ENCODE measurements around the gene CSAG2. TPM values are rescaled to one million over a fixed set of nuclear protein-coding genes. Genes with fewer than 3 reads are reported as not detected.
"Not testable (repeated sequence)": the region's sequence is repeated elsewhere in the genome, so short reads cannot be mapped to it uniquely, and the experiment has no call there.

The CSAG2 gene
- total and polyA plus RNA-seq, 5 donors from 2014 or later = not detected

DNA sequence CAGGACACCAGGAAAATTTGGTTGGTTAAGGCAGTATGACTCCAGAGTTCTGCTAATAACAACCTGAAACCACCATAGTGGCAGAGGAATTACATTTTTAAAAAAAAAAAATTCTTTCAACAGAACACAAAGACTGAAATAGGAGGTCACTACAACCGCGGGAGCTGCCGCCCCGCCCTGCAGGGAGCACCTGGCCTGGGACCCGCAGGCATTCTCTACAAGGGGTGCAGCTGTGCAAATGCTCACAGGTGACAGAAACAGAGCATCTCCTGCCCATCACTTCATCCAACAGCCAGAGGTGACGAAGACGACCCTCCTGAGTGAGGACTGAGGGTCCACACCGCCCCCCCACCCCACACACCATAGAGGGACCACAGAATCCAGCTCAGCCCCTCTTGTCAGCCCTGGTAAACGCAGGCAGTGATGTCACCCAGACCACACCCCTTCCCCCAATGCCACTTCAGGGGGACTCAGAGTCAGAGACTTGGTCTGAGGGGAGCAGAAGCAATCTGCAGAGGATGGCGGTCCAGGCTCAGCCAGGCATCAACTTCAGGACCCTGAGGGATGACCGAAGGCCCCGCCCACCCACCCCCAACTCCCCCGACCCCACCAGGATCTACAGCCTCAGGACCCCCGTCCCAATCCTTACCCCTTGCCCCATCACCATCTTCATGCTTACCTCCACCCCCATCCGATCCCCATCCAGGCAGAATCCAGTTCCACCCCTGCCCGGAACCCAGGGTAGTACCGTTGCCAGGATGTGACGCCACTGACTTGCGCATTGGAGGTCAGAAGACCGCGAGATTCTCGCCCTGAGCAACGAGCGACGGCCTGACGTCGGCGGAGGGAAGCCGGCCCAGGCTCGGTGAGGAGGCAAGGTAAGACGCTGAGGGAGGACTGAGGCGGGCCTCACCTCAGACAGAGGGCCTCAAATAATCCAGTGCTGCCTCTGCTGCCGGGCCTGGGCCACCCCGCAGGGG lies 10.8 kb downstream of the CSAG2 start, which contains the start of gene MAGEA3:
Gene MAGEA3 (plus strand): TSS at position 843 of the 980 bp plus-strand sequence. CDS start 2,039 bp downstream, outside the sequence.
- not testable (repeated sequence) for H3K9me3 ChIP-seq (ENCODE audit: control insufficient read depth in 2 of 2, low read length in 2 of 2); DNase-seq; H3K4me1 ChIP-seq (ENCODE audit: control insufficient read depth, insufficient read depth, low read length, poor library complexity, severe bottlenecking); H3K27me3 Mint-ChIP-seq; H3K27ac Mint-ChIP-seq; H3K27me3 ChIP-seq (ENCODE audit: control insufficient read depth, insufficient read depth, low read length); H3K4me3 Mint-ChIP-seq; ATAC-seq (ENCODE audit: low read depth in 2 of 2); H3K36me3 ChIP-seq (ENCODE audit: control insufficient read depth, insufficient read depth, low read length); H3K4me1 Mint-ChIP-seq; H3K4me3 ChIP-seq (ENCODE audit: low read depth, low read length); H3K27ac ChIP-seq (ENCODE audit: insufficient read depth, low read length, poor library complexity, severe bottlenecking); H3K36me3 Mint-ChIP-seq; H3K9me3 Mint-ChIP-seq

DNA sequence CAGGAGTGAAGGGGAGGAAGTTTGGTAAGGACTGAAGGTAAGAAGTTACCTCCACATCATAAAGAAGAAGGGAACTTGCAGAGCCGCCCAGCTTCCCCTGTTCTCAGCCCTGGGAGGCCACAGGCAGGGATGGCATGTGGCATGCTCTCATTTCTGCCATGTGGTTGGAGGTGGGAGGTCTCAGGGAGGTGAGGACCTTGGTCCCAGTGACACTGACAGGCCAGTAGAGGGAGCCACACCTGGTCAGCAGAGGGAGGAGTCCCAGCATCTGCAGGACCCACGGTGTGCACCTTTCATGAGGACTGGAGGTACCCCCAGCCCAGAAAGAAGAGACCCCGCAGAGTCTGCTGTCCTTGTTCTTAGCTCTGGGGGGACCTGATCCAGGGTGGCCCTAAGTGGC lies 28.1 kb downstream of the CSAG2 start:
- H3K36me3 ChIP-seq (ENCODE audit: control insufficient read depth, insufficient read depth, low read length); ATAC-seq (ENCODE audit: low read depth in 2 of 2); H3K36me3 Mint-ChIP-seq; H3K27ac Mint-ChIP-seq; H3K4me3 Mint-ChIP-seq; H3K27me3 ChIP-seq (ENCODE audit: control insufficient read depth, insufficient read depth, low read length); H3K9me3 ChIP-seq (ENCODE audit: control insufficient read depth in 2 of 2, low read length in 2 of 2); H3K9me3 Mint-ChIP-seq; H3K4me1 Mint-ChIP-seq; H3K27ac ChIP-seq (ENCODE audit: insufficient read depth, low read length, poor library complexity, severe bottlenecking); H3K27me3 Mint-ChIP-seq; H3K4me3 ChIP-seq (ENCODE audit: low read depth, low read length); DNase-seq; H3K4me1 ChIP-seq (ENCODE audit: control insufficient read depth, insufficient read depth, low read length, poor library complexity, severe bottlenecking): not testable (repeated sequence)

DNA sequence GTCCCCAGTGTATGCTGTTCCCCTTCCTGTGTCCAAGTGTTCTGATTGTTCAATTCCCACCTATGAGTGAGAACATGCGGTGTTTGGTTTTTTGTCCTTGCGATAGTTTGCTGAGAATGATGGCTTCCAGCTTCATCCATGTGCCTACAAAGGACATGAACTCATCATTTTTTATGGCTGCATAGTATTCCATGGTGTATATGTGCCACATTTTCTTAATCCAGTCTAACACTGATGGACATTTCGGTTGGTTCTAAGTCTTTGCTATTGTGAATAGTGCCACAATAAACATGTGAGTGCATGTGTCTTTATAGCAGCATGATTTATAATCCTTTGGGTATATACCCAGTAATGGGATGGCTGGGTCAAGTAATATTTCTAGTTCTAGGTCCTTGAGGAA lies 34.4 kb downstream of the CSAG2 start:
- not testable (repeated sequence) for H3K36me3 ChIP-seq (ENCODE audit: control insufficient read depth, insufficient read depth, low read length); H3K27me3 ChIP-seq (ENCODE audit: control insufficient read depth, insufficient read depth, low read length); H3K4me1 Mint-ChIP-seq; H3K27ac Mint-ChIP-seq; H3K27ac ChIP-seq (ENCODE audit: insufficient read depth, low read length, poor library complexity, severe bottlenecking); H3K9me3 Mint-ChIP-seq; H3K9me3 ChIP-seq (ENCODE audit: control insufficient read depth in 2 of 2, low read length in 2 of 2); H3K36me3 Mint-ChIP-seq; H3K4me1 ChIP-seq (ENCODE audit: control insufficient read depth, insufficient read depth, low read length, poor library complexity, severe bottlenecking); H3K4me3 ChIP-seq (ENCODE audit: low read depth, low read length); DNase-seq; H3K4me3 Mint-ChIP-seq; H3K27me3 Mint-ChIP-seq; ATAC-seq (ENCODE audit: low read depth in 2 of 2)

DNA sequence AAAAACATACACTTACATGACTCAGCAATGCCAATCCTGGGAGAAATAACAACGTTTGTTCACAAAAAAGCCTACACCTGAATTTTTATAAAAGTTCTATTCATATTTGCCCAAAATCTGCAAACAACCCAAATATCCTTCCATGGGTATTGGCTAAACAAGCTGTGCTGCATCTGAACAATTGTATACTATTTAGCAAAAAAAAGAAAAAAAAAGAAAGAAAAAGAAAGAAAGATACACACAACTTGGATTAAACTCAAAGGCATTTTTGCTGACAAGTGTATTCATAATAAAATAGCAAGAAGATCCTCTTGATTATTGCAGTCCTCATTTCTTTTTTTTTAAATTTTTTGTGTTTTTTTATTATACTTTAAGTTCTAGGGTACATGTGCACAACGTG lies 34.9 kb downstream of the CSAG2 start:
- Histone ChIP-seq H3K27ac (ENCODE audit: insufficient read depth, low read length, poor library complexity, severe bottlenecking) (no peak overlapping the region), H3K4me1 (ENCODE audit: control insufficient read depth, insufficient read depth, low read length, poor library complexity, severe bottlenecking) (no peaks in the 10 kb centered on the region), H3K4me3 (ENCODE audit: low read depth, low read length) (no peak overlapping the region), H3K36me3 (ENCODE audit: control insufficient read depth, insufficient read depth, low read length) (no peaks in the 10 kb centered on the region), H3K27me3 (ENCODE audit: control insufficient read depth, insufficient read depth, low read length) (no peaks in the 10 kb centered on the region), H3K9me3 (ENCODE audit: control insufficient read depth in 2 of 2, low read length in 2 of 2) (no peaks in the 10 kb centered on the region)
- Mint-ChIP-seq H3K4me3 (no peak overlapping the region), H3K36me3 (no peaks in the 10 kb centered on the region), H3K27ac (no peak overlapping the region), H3K9me3 (peaks cover 0 to 2% (median 0%) of the 10 kb centered on the region in 7 donors), H3K27me3 (peaks cover 4% of the 10 kb centered on the region), H3K4me1 (no peaks in the 10 kb centered on the region)
- DNase-seq (no peak), ATAC-seq (ENCODE audit: low read depth in 2 of 2) (no peak)

DNA sequence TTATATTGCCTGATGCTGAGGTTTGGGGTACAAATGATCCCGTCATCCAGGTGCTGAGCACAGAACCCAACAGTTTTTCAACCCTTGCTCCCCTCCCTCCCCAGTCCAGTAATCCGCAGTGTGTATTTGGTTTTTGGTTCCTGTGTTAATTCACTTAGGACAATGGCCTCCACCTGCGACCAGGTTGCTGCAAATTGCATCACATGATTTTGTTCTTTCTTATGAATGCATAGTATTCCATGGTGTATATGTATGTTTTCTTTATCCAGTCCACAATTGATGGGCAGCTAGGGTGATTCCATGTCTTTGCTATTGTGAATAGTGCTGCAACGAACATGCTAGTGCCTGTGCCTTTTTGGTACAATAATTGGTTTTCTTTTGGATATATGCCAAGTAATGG lies 46.0 kb downstream of the CSAG2 start:
- H3K9me3 Mint-ChIP-seq = peaks cover 0 to 3% (median 0%) of the 10 kb centered on the region in 7 donors
- DNase-seq = no peak
- H3K27ac Mint-ChIP-seq = no peak overlapping the region
- no peaks in the 10 kb centered on the region for H3K27me3 ChIP-seq (ENCODE audit: control insufficient read depth, insufficient read depth, low read length)
- no peaks in the 10 kb centered on the region for H3K4me1 ChIP-seq (ENCODE audit: control insufficient read depth, insufficient read depth, low read length, poor library complexity, severe bottlenecking)
- H3K4me1 Mint-ChIP-seq = no peaks in the 10 kb centered on the region
- H3K27me3 Mint-ChIP-seq = no peaks in the 10 kb centered on the region
- H3K4me3 ChIP-seq (ENCODE audit: low read depth, low read length) = no peak overlapping the region
- no peaks in the 10 kb centered on the region for H3K36me3 ChIP-seq (ENCODE audit: control insufficient read depth, insufficient read depth, low read length)
- H3K36me3 Mint-ChIP-seq = no peaks in the 10 kb centered on the region
- ATAC-seq (ENCODE audit: low read depth in 2 of 2) = no peak
- no peak overlapping the region for H3K27ac ChIP-seq (ENCODE audit: insufficient read depth, low read length, poor library complexity, severe bottlenecking)
- no peak overlapping the region for H3K4me3 Mint-ChIP-seq
- no peaks in the 10 kb centered on the region for H3K9me3 ChIP-seq (ENCODE audit: control insufficient read depth in 2 of 2, low read length in 2 of 2)

DNA sequence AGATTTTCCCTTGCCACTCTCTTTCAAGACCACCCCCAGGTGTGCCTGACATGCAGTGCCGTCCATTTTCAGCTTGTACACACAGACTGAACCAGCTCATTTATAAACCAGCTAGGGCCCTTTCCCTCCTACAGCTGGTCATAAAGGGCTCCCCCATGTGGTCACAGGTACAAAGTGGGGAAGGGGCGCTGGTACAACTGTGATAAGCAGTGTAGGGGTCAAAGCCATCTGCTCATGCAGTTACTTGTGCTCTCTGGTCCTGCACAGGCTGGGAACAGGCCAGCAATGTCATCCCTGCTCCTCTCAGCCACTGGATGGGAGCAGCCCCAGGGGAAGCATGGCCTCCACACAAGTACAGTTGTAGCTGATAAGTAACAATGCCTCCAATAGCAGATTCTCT lies 50.8 kb downstream of the CSAG2 start:
- H3K27me3 Mint-ChIP-seq = no peaks in the 10 kb centered on the region
- no peak overlapping the region for H3K4me3 Mint-ChIP-seq
- ATAC-seq (ENCODE audit: low read depth in 2 of 2) (no peak), DNase-seq (no peak)
- peaks cover 0 to 3% (median 0%) of the 10 kb centered on the region in 7 donors for H3K9me3 Mint-ChIP-seq
- H3K4me3 ChIP-seq (ENCODE audit: low read depth, low read length) = no peak overlapping the region
- H3K36me3 ChIP-seq (ENCODE audit: control insufficient read depth, insufficient read depth, low read length) = no peaks in the 10 kb centered on the region
- no peak overlapping the region for H3K27ac Mint-ChIP-seq
- H3K36me3 Mint-ChIP-seq = no peaks in the 10 kb centered on the region
- H3K27ac ChIP-seq (ENCODE audit: insufficient read depth, low read length, poor library complexity, severe bottlenecking) = no peak overlapping the region
- no peaks in the 10 kb centered on the region for H3K4me1 Mint-ChIP-seq
- H3K9me3 ChIP-seq (ENCODE audit: control insufficient read depth in 2 of 2, low read length in 2 of 2) = no peaks in the 10 kb centered on the region
- no peaks in the 10 kb centered on the region for H3K27me3 ChIP-seq (ENCODE audit: control insufficient read depth, insufficient read depth, low read length)
- no peaks in the 10 kb centered on the region for H3K4me1 ChIP-seq (ENCODE audit: control insufficient read depth, insufficient read depth, low read length, poor library complexity, severe bottlenecking)

Other genes with a start within 250 kb of the CSAG2 start
- gene GABRQ, start 71.4 kb downstream of the CSAG2 start, total RNA-seq = not detected
- gene GABRQ, start 71.4 kb downstream of the CSAG2 start, polyA plus RNA-seq = not detected
- not detected for gene MAGEA3, start 10.5 kb downstream of the CSAG2 start, total RNA-seq
- not detected for gene MAGEA3, start 10.5 kb downstream of the CSAG2 start, polyA plus RNA-seq
- not detected for gene MAGEA2B, start 5.4 kb upstream of the CSAG2 start, total RNA-seq
- gene MAGEA2B, start 5.4 kb upstream of the CSAG2 start, polyA plus RNA-seq = not detected
- gene CSAG1, start 24.4 kb upstream of the CSAG2 start, total RNA-seq = not detected
- not detected for gene CSAG1, start 24.4 kb upstream of the CSAG2 start, polyA plus RNA-seq
- not detected for gene MAGEA12, start 24.5 kb upstream of the CSAG2 start, total RNA-seq
- not detected for gene MAGEA12, start 24.5 kb upstream of the CSAG2 start, polyA plus RNA-seq
- not detected for gene MAGEA2, start 44.6 kb upstream of the CSAG2 start, total RNA-seq
- not detected for gene MAGEA2, start 44.6 kb upstream of the CSAG2 start, polyA plus RNA-seq
- not detected for gene CSAG3, start 49.9 kb upstream of the CSAG2 start, total RNA-seq
- under 1 TPM in 1 of 4 donors, not detected in 3; 0.50 TPM for gene CSAG3, start 49.9 kb upstream of the CSAG2 start, polyA plus RNA-seq
- not detected for gene MAGEA6, start 60.4 kb upstream of the CSAG2 start, total RNA-seq
- not detected for gene MAGEA6, start 60.4 kb upstream of the CSAG2 start, polyA plus RNA-seq
- gene CETN2, start 121.5 kb upstream of the CSAG2 start, total RNA-seq = 6.1 TPM
- 10 to 100 TPM; 19.3 to 22.2 (median 20.7) TPM for gene CETN2, start 121.5 kb upstream of the CSAG2 start, polyA plus RNA-seq
- 8.4 TPM for gene NSDHL, start 121.8 kb upstream of the CSAG2 start, total RNA-seq
- gene NSDHL, start 121.8 kb upstream of the CSAG2 start, polyA plus RNA-seq = 10 to 100 TPM; 15.8 to 27.4 (median 17.4) TPM
- gene ZNF185, start 188.8 kb upstream of the CSAG2 start, total RNA-seq = 4.4 TPM
- gene ZNF185, start 188.8 kb upstream of the CSAG2 start, polyA plus RNA-seq = 1 to 10 TPM; 1.1 to 3.0 (median 1.7) TPM

All from CD4-positive, CD25-positive, alpha-beta regulatory T cell (primary cell).